Upper lobe of left lung (tissue), 6 donors: Measurements from ENCODE around the gene OR13D1. TPM values are rescaled to one million over a fixed set of nuclear protein-coding genes. Genes with fewer than 3 reads are reported as not detected.
A peak's percentile ranks its signal among the peaks of the same experiment; 100 is the strongest.

Experiments used
- ATAC-seq, 2 donors: fragments of 200-7000 bp; cut with Tn5 transposase; one replicate each; pipeline ENCODE4 v1.9.1; 2022; ENCODE audit warnings: mild to moderate bottlenecking in 2 of 2, moderate library complexity in 2 of 2; ENCODE audit not compliant: low FRiP score in 2 of 2
- DNase-seq, 2 donors: peaks; one replicate each; pipeline ENCODE4 v3.0.0-alpha.2; 2019 to 2020
- H3K27ac ChIP-seq, 4 donors: fragments of 200-600 bp; sonication (generic); one replicate each; pipeline ENCODE4 v1.5.1; 2016 to 2019
- H3K27me3 ChIP-seq, 4 donors: fragments of 200-600 bp; sonication (generic); one replicate each; pipeline ENCODE4 v1.5.1; 2017 to 2019
- H3K36me3 ChIP-seq, 4 donors: fragments of 200-600 bp; sonication (generic); one replicate each; pipeline ENCODE4 v1.5.1; 2016 to 2019
- H3K4me1 ChIP-seq, 4 donors: fragments of 200-600 bp; sonication (generic); one replicate each; pipeline ENCODE4 v1.5.1; 2018 to 2019
- H3K4me3 ChIP-seq, 4 donors: fragments of 200-600 bp; sonication (generic); one replicate each; pipeline ENCODE4 v1.5.1; 2017 to 2019; ENCODE audit warnings: mild to moderate bottlenecking in 2 of 4, moderate library complexity in 1 of 4
- H3K9me3 ChIP-seq, 4 donors: fragments of 200-600 bp; sonication (generic); one replicate each; pipeline ENCODE4 v1.5.1; 2018 to 2019
- EP300 ChIP-seq, 4 donors: sonication (generic); formaldehyde crosslinking; IDR thresholded peaks; one replicate each; pipeline ENCODE4 v1.5.1; 2017; ENCODE audit warnings: antibody characterized with exemption in 4 of 4, control low read depth in 2 of 4
- POLR2A ChIP-seq, 4 donors: fragments of 450-650 bp; IDR thresholded peaks; one replicate each; pipeline ENCODE4 v1.5.1; 2016 to 2017; ENCODE audit warnings: antibody characterized with exemption in 4 of 4, mild to moderate bottlenecking in 2 of 4
- POLR2AphosphoS5 ChIP-seq, 2 donors: sonication (generic); formaldehyde crosslinking; IDR thresholded peaks; one replicate each; pipeline ENCODE4 v1.5.1; 2017; ENCODE audit warnings: antibody characterized with exemption in 2 of 2
- WGBS, 2 donors: methylation state at CpG; one replicate each; pipeline ENCODE4 v1.1.5; 2017 to 2018; 5-methylcytosine and 5-hydroxymethylcytosine counted together
- total RNA-seq, 6 donors: library from RNA; depleted of rRNA in 4 of 6; stranded (reverse); fragments of >200 nt in 4 of 6; gene quantifications; one replicate each; pipeline versions ENCODE4 v1.1.0 to v1.2.1, GENCODE V29; 2016 to 2021
- TF ChIP-seq, protein P1 (sequence below), 6 experiments: fragments of 450-650 bp in 4 of 6; fragments of 200-600 bp in 2 of 6; sonication (generic) in 2 of 6; IDR thresholded peaks; one replicate each; pipeline ENCODE4 v1.5.1; 2016 to 2019; ENCODE audit warnings: antibody characterized with exemption in 6 of 6
- donor health status: DM: no; HTN: no; CAD: no; lungs with moderate emphysema.
- donor health status: DM: no; HTN: yes; CAD: no; lungs with severe emphysema.

The OR13D1 gene, protein sequence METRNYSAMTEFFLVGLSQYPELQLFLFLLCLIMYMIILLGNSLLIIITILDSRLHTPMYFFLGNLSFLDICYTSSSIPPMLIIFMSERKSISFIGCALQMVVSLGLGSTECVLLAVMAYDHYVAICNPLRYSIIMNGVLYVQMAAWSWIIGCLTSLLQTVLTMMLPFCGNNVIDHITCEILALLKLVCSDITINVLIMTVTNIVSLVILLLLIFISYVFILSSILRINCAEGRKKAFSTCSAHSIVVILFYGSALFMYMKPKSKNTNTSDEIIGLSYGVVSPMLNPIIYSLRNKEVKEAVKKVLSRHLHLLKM
- not detected for total RNA-seq

DNA sequence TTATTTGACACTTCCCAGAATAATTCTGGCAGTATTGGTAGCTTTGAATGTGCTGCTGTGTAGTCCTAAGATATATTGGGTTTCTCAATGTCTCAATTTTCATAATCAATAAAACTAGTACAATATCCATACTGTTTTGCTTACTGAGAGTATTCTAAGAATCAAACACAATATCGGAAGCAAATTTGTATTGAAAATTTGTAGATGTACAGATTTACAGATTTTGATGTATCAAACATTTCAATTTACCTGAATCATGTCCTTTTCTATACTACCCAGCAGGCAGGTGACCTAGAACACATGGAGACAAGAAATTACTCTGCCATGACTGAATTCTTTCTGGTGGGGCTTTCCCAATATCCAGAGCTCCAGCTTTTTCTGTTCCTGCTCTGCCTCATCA is at the start of gene OR13D1:
OR13D1 (plus strand) TSS at position 301 of the 400 bp plus-strand sequence; CDS start at position 301, 0 bp downstream.
- WGBS, 2 donors = 96 to 100% methylated on average over 1 of the region's 1 CpG
- H3K4me1 ChIP-seq = no peaks in the 10 kb centered on the region
- no peaks in the 10 kb centered on the region for H3K27me3 ChIP-seq
- TF ChIP-seq, protein P1, sequence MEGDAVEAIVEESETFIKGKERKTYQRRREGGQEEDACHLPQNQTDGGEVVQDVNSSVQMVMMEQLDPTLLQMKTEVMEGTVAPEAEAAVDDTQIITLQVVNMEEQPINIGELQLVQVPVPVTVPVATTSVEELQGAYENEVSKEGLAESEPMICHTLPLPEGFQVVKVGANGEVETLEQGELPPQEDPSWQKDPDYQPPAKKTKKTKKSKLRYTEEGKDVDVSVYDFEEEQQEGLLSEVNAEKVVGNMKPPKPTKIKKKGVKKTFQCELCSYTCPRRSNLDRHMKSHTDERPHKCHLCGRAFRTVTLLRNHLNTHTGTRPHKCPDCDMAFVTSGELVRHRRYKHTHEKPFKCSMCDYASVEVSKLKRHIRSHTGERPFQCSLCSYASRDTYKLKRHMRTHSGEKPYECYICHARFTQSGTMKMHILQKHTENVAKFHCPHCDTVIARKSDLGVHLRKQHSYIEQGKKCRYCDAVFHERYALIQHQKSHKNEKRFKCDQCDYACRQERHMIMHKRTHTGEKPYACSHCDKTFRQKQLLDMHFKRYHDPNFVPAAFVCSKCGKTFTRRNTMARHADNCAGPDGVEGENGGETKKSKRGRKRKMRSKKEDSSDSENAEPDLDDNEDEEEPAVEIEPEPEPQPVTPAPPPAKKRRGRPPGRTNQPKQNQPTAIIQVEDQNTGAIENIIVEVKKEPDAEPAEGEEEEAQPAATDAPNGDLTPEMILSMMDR (IDR thresholded peaks at IDR 0.05) = no peak
- TF ChIP-seq EP300 (IDR thresholded peaks at IDR 0.05) (no peak), POLR2AphosphoS5 (IDR thresholded peaks at IDR 0.05) (no peak), POLR2A (IDR thresholded peaks at IDR 0.05) (no peak)
- no peaks in the 10 kb centered on the region for H3K9me3 ChIP-seq
- H3K27ac ChIP-seq = no peak within 1 kb of the TSS
- no peak within 1 kb of the TSS for H3K4me3 ChIP-seq
- no peaks in the 10 kb centered on the region for H3K36me3 ChIP-seq
- no peak for DNase-seq
- ATAC-seq = no peak

DNA sequence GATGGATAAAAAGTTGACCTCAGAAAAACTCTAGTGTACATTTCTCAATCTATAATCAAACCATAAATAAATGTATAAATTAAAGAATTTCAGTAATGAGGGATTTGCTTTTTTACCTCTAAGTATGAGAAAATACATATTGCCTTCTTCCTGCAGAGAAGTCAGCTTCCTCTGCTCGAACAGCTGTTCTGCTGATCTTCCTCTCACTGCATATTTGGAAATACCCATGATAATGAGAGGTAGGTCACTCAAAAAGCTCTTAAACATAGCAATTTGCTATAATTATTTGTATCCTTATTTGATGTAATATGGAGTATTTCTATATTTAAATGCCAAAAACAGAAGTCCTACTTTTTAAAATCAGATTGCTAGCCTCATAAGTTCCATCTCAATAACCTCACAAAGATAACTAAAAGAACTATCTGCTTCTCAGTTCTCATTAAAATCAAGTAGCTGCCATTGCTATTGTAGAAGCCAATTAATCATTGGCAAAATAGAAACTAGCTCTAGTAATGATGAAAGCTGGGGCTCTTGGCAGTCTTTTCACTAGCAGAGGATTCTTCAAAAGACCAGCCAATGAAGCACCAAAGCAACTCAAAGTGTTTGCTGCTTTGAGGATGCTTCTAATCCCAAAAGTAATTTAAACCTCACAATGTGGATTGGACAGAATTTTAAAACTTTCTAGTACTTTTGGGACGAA is 35.7 kb upstream of the OR13D1 start:
- no peak for TF ChIP-seq POLR2A (IDR thresholded peaks at IDR 0.05)
- TF ChIP-seq, protein P1 (IDR thresholded peaks at IDR 0.05) = no peak
- no peak for TF ChIP-seq POLR2AphosphoS5 (IDR thresholded peaks at IDR 0.05)
- no peak for TF ChIP-seq EP300 (IDR thresholded peaks at IDR 0.05)
- Histone ChIP-seq H3K27ac (no peak overlapping the region), H3K36me3 (no peaks in the 10 kb centered on the region), H3K4me3 (no peak overlapping the region), H3K9me3 (peaks cover 0 to 1% (median 0%) of the 10 kb centered on the region in 4 donors), H3K27me3 (no peaks in the 10 kb centered on the region), H3K4me1 (no peaks in the 10 kb centered on the region)
- DNase-seq (no peak), ATAC-seq (no peak)
- WGBS, 2 donors = 57 to 63% methylated on average over 2 of the region's 2 CpGs

DNA sequence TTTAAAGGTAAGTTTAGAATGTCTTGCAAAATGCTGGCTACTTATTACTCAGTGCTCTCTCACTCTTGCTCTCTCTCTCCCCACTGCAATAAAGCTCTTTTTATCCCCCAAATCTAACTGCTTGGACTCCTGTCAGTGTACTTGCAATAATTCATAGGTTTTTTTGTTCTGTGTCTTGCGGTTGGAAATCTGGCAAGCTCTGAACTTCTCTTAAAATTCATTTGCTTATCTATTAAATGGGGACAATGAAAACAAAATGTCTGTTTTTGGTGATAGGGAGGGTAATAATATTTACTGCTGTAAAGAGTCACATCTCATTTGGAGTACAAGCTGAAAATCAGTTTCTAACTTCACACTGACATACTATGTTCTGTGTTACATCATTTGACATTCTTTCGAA is 18.7 kb upstream of the OR13D1 start:
- no peak for ATAC-seq
- WGBS, 2 donors = 67 to 81% methylated on average over 2 of the region's 2 CpGs
- TF ChIP-seq EP300 (IDR thresholded peaks at IDR 0.05) = no peak
- TF ChIP-seq, protein P1 (IDR thresholded peaks at IDR 0.05) = no peak
- no peak for TF ChIP-seq POLR2A (IDR thresholded peaks at IDR 0.05)
- no peak for TF ChIP-seq POLR2AphosphoS5 (IDR thresholded peaks at IDR 0.05)
- Histone ChIP-seq H3K27me3 (no peaks in the 10 kb centered on the region), H3K4me1 (no peaks in the 10 kb centered on the region), H3K36me3 (no peaks in the 10 kb centered on the region), H3K9me3 (no peaks in the 10 kb centered on the region), H3K27ac (no peak overlapping the region), H3K4me3 (no peak overlapping the region)
- no peak for DNase-seq

DNA sequence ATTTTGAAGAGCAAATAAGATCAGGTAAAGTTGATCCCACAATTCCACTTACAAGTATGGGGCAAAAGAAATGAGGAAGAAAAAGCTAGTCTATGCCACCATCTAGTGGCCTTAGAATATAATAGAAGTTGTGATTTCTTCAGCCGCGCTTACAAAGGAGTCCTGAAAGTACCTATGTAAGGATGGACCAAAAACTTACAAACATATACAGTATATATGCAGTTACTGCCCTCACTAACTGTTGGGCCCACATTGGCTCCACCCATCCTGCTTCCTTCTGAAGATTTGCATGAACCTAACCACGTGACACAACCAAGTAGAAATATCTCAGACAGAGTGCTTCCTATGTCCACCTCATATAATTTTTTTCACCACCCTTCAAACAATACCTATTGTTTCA is 11.7 kb upstream of the OR13D1 start:
- H3K27ac ChIP-seq = no peak overlapping the region
- H3K27me3 ChIP-seq = no peaks in the 10 kb centered on the region
- WGBS, 2 donors = 8 to 17% methylated on average over 3 of the region's 3 CpGs
- DNase-seq = no peak
- peak in 1 of 2 donors; percentile 43 for ATAC-seq
- H3K4me1 ChIP-seq = no peaks in the 10 kb centered on the region
- H3K36me3 ChIP-seq = no peaks in the 10 kb centered on the region
- H3K4me3 ChIP-seq = no peak overlapping the region
- no peak for TF ChIP-seq POLR2A (IDR thresholded peaks at IDR 0.05)
- TF ChIP-seq, protein P1 (IDR thresholded peaks at IDR 0.05) = peak in 3 of 6 experiments; percentile 29 to 42 (median 40)
- H3K9me3 ChIP-seq = no peaks in the 10 kb centered on the region
